Endothelial cell of umbilical vein (primary cell): ENCODE measurements around the gene NRGN. TPM values are rescaled to one million over a fixed set of nuclear protein-coding genes. Genes with fewer than 3 reads are reported as not detected.
A peak's percentile ranks its signal among the peaks of the same experiment; 100 is the strongest.

Experiments used
- BruUV-seq: library from RNA; stranded (reverse); fragments of 400-500 nt; replicated peaks from 2 replicates; lab custom pipeline; 2021; lab: Mats Ljungman, UMichigan
- CTCF ChIA-PET: fragments of 300-600, 350-600 bp; sonication (Branson Sonifier 250); formaldehyde crosslinking; loops from one replicate; lab custom pipeline; 2021; ENCODE audit warnings: antibody characterized with exemption, inconsistent platforms; lab: Charles Lee
- POLR2A ChIA-PET: fragments of 300-600, 350-600 bp; sonication (Branson Sonifier 250); formaldehyde crosslinking; loops from one replicate; lab custom pipeline; 2021; ENCODE audit warnings: antibody characterized with exemption, inconsistent platforms; lab: Charles Lee
- DNase-seq: peaks from one replicate; pipeline ENCODE4 v3.0.0-alpha.2; 2011; ENCODE audit warnings: low read depth, low spot score
- FAIRE-seq: peaks from 2 replicates; lab custom pipeline; 2011; peaks lifted over from hg19 to GRCh38; lab: Jason Lieb, UNC
- H2AFZ ChIP-seq: 2 replicates; pipeline ENCODE4 v1.6.0; 2012; ENCODE audit warnings: low read depth, low read length, control low read depth, inconsistent platforms
- H3K27ac ChIP-seq: 2 replicates; pipeline ENCODE4 v1.5.1; 2011; ENCODE audit warnings: low read depth, mild to moderate bottlenecking, control low read depth, low read length, moderate library complexity; ENCODE audit not compliant: insufficient read depth
- H3K27me3 ChIP-seq, 2 experiments: 2 replicates each; pipeline versions ENCODE4 v1.6.0 to v1.6.1; 2011; ENCODE audit warnings: low read length in 2 of 2, mixed read lengths in 1 of 2; ENCODE audit not compliant: control insufficient read depth in 2 of 2, insufficient read depth in 2 of 2
- H3K36me3 ChIP-seq, 2 experiments: 2 replicates in 1 of 2; 3 replicates in 1 of 2; pipeline ENCODE4 v1.5.1; 2011; ENCODE audit warnings: low read length in 2 of 2, mild to moderate bottlenecking in 1 of 2, moderate library complexity in 1 of 2; ENCODE audit not compliant: control insufficient read depth in 2 of 2, insufficient read depth in 2 of 2; ENCODE audit errors: extremely low read depth in 1 of 2
- H3K4me1 ChIP-seq: 3 replicates; pipeline ENCODE4 v1.5.1; 2011; ENCODE audit warnings: mild to moderate bottlenecking, low read length; ENCODE audit not compliant: control insufficient read depth, insufficient read depth; ENCODE audit errors: extremely low read depth
- H3K4me2 ChIP-seq: 2 replicates; pipeline ENCODE4 v1.6.1; 2011; ENCODE audit warnings: low read length, control low read depth, mixed read lengths; ENCODE audit not compliant: insufficient read depth
- H3K4me3 ChIP-seq, 3 experiments: fragments of 200-600 bp in 1 of 3; sonication (generic), shearing (Covaris generic) in 1 of 3; replicated peaks in 1 of 3; 2 replicates each; pipeline ENCODE4 v1.5.1; 2011 to 2016; ENCODE audit warnings: control low read depth in 3 of 3, low read length in 3 of 3, mild to moderate bottlenecking in 2 of 3, inconsistent platforms in 1 of 3, low read depth in 1 of 3, moderate library complexity in 1 of 3; ENCODE audit not compliant: insufficient read depth in 1 of 3
- H3K79me2 ChIP-seq: 2 replicates; pipeline ENCODE4 v1.6.0; 2012; ENCODE audit warnings: low read length, inconsistent platforms; ENCODE audit not compliant: control insufficient read depth, insufficient read depth
- H3K9ac ChIP-seq: replicated peaks from 2 replicates; pipeline ENCODE3; 2011; ENCODE audit warnings: low read length, control low read depth; ENCODE audit not compliant: insufficient read depth; ENCODE audit errors: extremely low read depth
- H3K9me1 ChIP-seq: replicated peaks from 3 replicates; pipeline ENCODE4 v1.6.0; 2011; ENCODE audit warnings: mild to moderate bottlenecking, low read length; ENCODE audit not compliant: control insufficient read depth, insufficient read depth; ENCODE audit errors: extremely low read depth
- H3K9me3 ChIP-seq: replicated peaks from 2 replicates; pipeline ENCODE4 v1.5.1; 2012; ENCODE audit warnings: low read length, inconsistent platforms; ENCODE audit not compliant: control insufficient read depth, insufficient read depth
- H4K20me1 ChIP-seq: replicated peaks from 2 replicates; pipeline ENCODE3; 2011; ENCODE audit warnings: mild to moderate bottlenecking, low read length; ENCODE audit not compliant: control insufficient read depth, insufficient read depth; ENCODE audit errors: extremely low read depth
- EZH2 ChIP-seq: IDR thresholded peaks from 2 replicates; pipeline ENCODE4 v1.6.1; 2012; ENCODE audit warnings: borderline replicate concordance, low read depth, mild to moderate bottlenecking, moderate library complexity, low read length, inconsistent platforms; ENCODE audit not compliant: severe bottlenecking
- FOS ChIP-seq: IDR thresholded peaks from 2 replicates; pipeline ENCODE4 v1.6.1; 2011; ENCODE audit warnings: mild to moderate bottlenecking, low read length, moderate library complexity, borderline replicate concordance; ENCODE audit not compliant: insufficient read depth
- GATA2 ChIP-seq: IDR thresholded peaks from 2 replicates; pipeline ENCODE4 v1.7.0; 2011; ENCODE audit warnings: low read depth, mild to moderate bottlenecking, moderate library complexity, mixed read lengths, low read length; ENCODE audit not compliant: insufficient read length, insufficient read depth
- JUN ChIP-seq: IDR thresholded peaks from 2 replicates; pipeline ENCODE4 v1.6.1; 2011; ENCODE audit warnings: borderline replicate concordance, low read depth; ENCODE audit not compliant: insufficient read length, insufficient read depth
- MAX ChIP-seq: IDR thresholded peaks from 2 replicates; pipeline ENCODE4 v1.6.1; 2011; ENCODE audit not compliant: insufficient read depth, insufficient read length
- MYC ChIP-seq: IDR thresholded peaks from one replicate; pipeline ENCODE4 v1.6.1; 2011; ENCODE audit warnings: mild to moderate bottlenecking, low read depth, low read length
- POLR2A ChIP-seq: IDR thresholded peaks from 2 replicates; pipeline ENCODE4 v1.6.1; 2012; ENCODE audit warnings: low read depth, mild to moderate bottlenecking, control low read depth, low read length
- POLR2AphosphoS5 ChIP-seq: IDR thresholded peaks from 2 replicates; pipeline ENCODE4 v1.6.1; 2012; ENCODE audit warnings: low read depth, mild to moderate bottlenecking, control low read depth, low read length, moderate library complexity; ENCODE audit not compliant: insufficient read depth
- dilution Hi-C: fragments of 300-500 bp; cut with MboI; formaldehyde crosslinking; loops from one replicate; pipeline ENCODE4 v1.15.0; 2019; ENCODE audit warnings: low sequenced_read_pairs; ENCODE audit not compliant: extremely low pct_ligation_motif_present
- intact Hi-C: fragments of 100-400 bp; cut with micrococcal nuclease; formaldehyde crosslinking; loops from one replicate; pipeline ENCODE4 v1.10.0; 2022
- polyA plus RNA-seq, 4 experiments: library from polyadenylated mRNA; depleted of rRNA in 3 of 4; stranded (reverse) in 3 of 4; unstranded in 1 of 4; fragments of >200 nt; gene quantifications; 2 replicates each; pipeline versions ENCODE4 v1.2.1 to v1.2.3, GENCODE V29; 2011 to 2012; ENCODE audit warnings: missing spikeins in 1 of 4
- total RNA-seq: library from RNA; stranded (reverse); gene quantifications from 2 replicates; pipeline ENCODE4 v1.2.3, GENCODE V29; 2021
- TF ChIP-seq, protein P1 (sequence below), 2 donors: IDR thresholded peaks; 1 replicate in 1 of 2; 2 replicates in 1 of 2; pipeline ENCODE4 v1.5.1; 2011; ENCODE audit warnings: low read length in 2 of 2, mild to moderate bottlenecking in 2 of 2, moderate library complexity in 2 of 2, control low read depth in 1 of 2, inconsistent platforms in 1 of 2, low read depth in 1 of 2; ENCODE audit not compliant: insufficient read depth in 1 of 2; ENCODE audit errors: extremely low read depth in 1 of 2

Gene NRGN
- total and polyA plus RNA-seq, 2 donors (not counting 3 experiments of a cell fraction or from before 2014, with no cell fraction given): 29.1 to 33.5 TPM

GRCh38 chr11:124754309-124754708, 14.6 kb downstream of the NRGN start:
- DNase-seq: peak; percentile 37
- no peaks in the 10 kb centered on the region for H3K9me1 ChIP-seq
- no peak overlapping the region for H2AFZ ChIP-seq

More at GRCh38 chr11:124754309-124754708, 14.6 kb downstream of the NRGN start:
- peaks cover 39% of the 10 kb centered on the region for H3K79me2 ChIP-seq
- intact Hi-C loops: no loop called here
- no peaks in the 10 kb centered on the region for H4K20me1 ChIP-seq
- peak overlapping the region; percentile 35 for H3K27ac ChIP-seq
- no peak overlapping the region for H3K4me3 ChIP-seq
- dilution Hi-C loops: no loop called here
- ChIA-PET CTCF (interaction anchor here (1.2 to 16.9 kb wide), 6 partner anchors 6 to 110 kb away, joined by 3 to 301 read pairs (median 27); partner anchors contain the start of genes ESAM, NRGN and VSIG2), POLR2A (interaction anchor here (0.8 to 1.8 kb wide), 4 partner anchors 9 to 122 kb away, joined by 3 to 7 read pairs (median 3); no protein-coding TSS in a partner anchor)
- peaks cover 76% of the 10 kb centered on the region for H3K4me1 ChIP-seq
- no TSS peak for BruUV-seq
- no peak for TF ChIP-seq MAX
- TF ChIP-seq, protein P1, sequence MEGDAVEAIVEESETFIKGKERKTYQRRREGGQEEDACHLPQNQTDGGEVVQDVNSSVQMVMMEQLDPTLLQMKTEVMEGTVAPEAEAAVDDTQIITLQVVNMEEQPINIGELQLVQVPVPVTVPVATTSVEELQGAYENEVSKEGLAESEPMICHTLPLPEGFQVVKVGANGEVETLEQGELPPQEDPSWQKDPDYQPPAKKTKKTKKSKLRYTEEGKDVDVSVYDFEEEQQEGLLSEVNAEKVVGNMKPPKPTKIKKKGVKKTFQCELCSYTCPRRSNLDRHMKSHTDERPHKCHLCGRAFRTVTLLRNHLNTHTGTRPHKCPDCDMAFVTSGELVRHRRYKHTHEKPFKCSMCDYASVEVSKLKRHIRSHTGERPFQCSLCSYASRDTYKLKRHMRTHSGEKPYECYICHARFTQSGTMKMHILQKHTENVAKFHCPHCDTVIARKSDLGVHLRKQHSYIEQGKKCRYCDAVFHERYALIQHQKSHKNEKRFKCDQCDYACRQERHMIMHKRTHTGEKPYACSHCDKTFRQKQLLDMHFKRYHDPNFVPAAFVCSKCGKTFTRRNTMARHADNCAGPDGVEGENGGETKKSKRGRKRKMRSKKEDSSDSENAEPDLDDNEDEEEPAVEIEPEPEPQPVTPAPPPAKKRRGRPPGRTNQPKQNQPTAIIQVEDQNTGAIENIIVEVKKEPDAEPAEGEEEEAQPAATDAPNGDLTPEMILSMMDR (IDR thresholded peaks at IDR 0.05; ENCODE audit: extremely low read depth in 1 of 2, insufficient read depth in 1 of 2, low read depth in 1 of 2, low read length in 2 of 2): no peak
- TF ChIP-seq EZH2: no peak
- peak; percentile 56 for TF ChIP-seq FOS
- TF ChIP-seq GATA2: peak; percentile 21
- no peak for TF ChIP-seq POLR2AphosphoS5
- peak; percentile 51 for TF ChIP-seq POLR2A
- no peak for TF ChIP-seq MYC
- no peak for TF ChIP-seq JUN
- H3K4me2 ChIP-seq: no peak overlapping the region
- peak; percentile 86 for FAIRE-seq
- H3K9me3 ChIP-seq: no peaks in the 10 kb centered on the region
- H3K9ac ChIP-seq: no peak overlapping the region
- peaks cover 23 to 38% of the 10 kb centered on the region in 2 experiments for H3K36me3 ChIP-seq
- no peaks in the 10 kb centered on the region for H3K27me3 ChIP-seq
